Germinal center (tissue), 1 donor: ENCODE results near the gene BTNL2.
"Not testable (repeated sequence)": the region's sequence is repeated elsewhere in the genome, so short reads cannot be mapped to it uniquely, and the experiment has no call there.

ENCODE experiments used
- DNase-seq: peaks from one replicate; pipeline ENCODE4 v3.0.0; 2012; ENCODE audit warnings: mixed read lengths, low spot score

The BTNL2 gene, protein sequence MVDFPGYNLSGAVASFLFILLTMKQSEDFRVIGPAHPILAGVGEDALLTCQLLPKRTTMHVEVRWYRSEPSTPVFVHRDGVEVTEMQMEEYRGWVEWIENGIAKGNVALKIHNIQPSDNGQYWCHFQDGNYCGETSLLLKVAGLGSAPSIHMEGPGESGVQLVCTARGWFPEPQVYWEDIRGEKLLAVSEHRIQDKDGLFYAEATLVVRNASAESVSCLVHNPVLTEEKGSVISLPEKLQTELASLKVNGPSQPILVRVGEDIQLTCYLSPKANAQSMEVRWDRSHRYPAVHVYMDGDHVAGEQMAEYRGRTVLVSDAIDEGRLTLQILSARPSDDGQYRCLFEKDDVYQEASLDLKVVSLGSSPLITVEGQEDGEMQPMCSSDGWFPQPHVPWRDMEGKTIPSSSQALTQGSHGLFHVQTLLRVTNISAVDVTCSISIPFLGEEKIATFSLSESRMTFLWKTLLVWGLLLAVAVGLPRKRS

DNA sequence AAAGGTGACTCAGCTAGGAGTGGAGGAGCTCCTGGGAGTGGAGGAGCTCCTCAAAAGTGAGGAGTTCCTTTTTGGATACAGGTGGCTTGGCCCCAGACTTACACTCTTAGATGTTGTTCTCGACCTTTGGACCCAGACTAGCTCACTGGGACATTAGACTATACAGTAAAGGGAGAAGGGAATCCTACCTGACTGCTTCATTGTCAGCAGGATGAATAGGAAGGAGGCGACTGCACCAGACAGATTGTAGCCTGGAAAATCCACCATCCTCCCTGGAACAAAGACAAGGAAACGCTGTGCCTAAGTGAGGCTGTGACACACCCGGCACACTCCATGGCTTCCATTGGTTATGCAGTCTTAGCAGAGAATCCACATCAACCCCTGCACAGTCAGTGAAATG is at the start of gene BTNL2:
TSS of gene BTNL2 (minus strand) at position 325 of the 400 bp plus-strand sequence. CDS start at position 267, 58 bp downstream.
- no peak for DNase-seq

DNA sequence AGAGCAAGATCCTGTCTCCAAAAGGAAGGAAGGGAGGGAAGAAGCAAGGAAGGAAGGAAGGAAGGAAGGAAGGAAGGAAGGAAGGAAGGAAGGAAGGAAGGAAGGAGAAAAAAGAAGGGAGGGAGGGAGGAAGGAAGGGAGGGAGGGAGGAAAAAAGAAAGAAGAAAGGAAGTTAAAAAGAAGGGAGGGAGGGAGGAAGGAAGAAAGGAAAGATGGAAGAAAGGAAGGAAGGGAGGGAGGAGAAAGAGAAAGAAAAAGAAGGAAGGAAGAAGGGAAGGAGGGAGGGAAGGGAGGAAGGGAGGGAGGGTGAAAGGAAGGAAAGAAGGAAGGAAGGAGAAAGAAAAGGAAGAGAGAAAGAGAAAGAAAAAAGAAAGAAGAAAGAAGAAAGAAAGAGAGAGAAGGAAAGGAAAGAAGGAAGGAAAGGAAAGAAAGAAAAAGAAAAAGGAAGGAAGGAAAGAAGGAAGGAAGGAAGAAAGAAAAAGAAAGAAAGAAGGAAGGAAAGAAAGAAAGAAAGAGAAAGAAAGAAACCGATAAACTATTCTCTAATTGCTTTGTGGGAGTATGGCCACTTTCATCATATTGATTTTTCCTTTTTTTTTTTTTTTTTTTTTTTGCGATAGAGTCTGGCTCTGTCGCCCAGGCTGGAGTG is 42.2 kb upstream of the BTNL2 start:
- no peak for DNase-seq

DNA sequence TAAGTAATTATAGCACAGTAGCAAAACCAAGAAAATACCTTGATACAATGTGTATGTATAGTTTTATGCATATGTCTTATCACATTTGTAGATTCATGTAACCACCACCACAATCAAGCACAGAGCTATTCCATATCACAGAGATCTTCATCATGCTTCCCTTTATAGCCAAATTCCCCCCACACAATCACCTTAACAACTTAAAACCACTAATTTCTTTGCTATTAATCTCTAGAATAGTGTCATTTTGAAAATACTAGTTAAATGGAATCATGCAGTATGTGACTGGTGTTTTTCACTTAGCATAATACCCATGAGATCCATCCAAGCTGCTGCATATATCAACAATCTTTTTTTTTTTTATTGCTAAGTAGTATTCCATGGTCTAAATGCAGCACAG is 41.0 kb upstream of the BTNL2 start:
- DNase-seq: no peak

DNA sequence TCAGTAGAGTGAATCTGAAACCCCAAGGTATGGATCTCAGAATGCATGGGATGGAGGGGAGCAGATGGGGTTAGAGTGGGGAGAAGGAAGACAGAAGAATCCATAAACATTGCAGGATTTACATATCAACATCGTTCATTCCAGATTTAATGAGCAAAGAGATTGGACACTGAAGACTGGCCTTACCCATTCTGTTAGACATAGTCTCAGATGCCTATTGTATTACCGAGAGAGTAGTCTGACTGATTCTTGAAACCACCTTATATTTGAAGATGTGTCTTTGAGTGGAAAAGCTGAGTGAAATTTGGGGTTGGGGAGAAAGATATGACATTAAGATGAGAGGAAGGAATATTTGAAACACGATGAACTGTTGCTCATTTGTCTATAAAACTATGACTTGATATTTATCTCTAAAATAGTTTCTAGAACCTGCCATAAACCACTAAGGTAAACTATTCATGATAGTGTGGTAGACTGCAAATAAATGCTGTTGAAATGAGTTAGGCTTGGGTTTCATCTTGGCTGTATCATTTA is 38.4 kb upstream of the BTNL2 start:
- no peak for DNase-seq

DNA sequence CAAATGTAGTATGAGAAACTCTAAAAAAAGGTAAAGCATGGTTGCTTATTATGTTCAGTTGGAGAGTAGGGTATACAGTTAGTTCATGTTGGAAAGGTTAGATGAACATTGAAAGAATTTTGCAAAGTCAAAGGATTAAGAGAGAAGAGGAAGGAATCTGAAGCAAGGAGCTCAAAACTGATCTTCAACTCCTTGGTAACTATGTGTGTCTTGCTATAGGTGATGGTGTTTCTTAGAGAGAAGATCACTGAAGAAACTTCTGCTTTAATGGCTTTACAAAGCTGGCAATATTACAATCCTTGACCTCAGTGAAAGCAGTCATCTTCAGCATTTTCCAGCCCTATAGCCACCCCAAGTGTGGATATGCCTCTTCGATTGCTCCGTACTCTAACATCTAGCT is 37.5 kb upstream of the BTNL2 start:
- no peak for DNase-seq

DNA sequence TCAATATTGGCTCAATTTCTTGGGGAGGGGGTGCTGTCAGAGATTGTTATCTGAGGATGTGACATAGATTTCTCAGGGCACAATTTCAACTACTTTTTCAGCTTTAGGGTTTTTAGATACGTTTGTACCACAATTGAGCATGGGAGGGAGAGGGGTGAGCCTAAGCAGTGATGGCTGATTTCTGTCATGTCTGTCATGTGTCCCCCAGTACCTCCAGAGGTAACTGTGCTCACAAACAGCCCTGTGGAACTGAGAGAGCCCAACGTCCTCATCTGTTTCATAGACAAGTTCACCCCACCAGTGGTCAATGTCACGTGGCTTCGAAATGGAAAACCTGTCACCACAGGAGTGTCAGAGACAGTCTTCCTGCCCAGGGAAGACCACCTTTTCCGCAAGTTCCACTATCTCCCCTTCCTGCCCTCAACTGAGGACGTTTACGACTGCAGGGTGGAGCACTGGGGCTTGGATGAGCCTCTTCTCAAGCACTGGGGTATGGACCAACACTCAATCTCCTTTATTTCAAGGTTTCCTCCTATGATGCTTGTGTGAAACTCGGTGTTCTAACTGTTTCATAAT is 36.1 kb upstream of the BTNL2 start:
- no peak for DNase-seq

DNA sequence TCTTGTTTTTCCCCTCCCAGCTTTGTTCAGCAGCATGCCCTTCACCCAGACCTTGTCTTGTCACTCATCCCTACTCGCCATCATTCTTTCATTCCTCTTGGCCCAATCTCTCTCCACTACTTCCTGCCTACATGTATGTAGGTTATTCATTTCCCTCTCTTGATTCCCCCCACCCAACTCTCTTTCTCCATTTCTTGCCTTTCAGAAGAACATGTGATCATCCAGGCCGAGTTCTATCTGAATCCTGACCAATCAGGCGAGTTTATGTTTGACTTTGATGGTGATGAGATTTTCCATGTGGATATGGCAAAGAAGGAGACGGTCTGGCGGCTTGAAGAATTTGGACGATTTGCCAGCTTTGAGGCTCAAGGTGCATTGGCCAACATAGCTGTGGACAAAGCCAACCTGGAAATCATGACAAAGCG is 35.3 kb upstream of the BTNL2 start:
- DNase-seq: no peak

DNA sequence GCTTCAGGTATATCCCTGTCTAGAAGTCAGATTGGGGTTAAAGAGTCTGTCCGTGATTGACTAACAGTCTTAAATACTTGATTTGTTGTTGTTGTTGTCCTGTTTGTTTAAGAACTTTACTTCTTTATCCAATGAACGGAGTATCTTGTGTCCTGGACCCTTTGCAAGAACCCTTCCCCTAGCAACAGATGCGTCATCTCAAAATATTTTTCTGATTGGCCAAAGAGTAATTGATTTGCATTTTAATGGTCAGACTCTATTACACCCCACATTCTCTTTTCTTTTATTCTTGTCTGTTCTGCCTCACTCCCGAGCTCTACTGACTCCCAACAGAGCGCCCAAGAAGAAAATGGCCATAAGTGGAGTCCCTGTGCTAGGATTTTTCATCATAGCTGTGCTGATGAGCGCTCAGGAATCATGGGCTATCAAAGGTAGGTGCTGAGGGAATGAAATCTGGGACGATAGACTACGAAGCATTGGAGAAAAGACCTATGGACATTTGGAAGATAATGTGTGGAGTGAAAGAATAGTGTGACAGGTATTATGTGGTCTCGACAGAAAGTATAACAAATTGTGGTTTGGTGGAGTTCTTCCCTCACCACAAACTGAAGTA is 32.7 kb upstream of the BTNL2 start, which contains the start of gene HLA-DRA:
TSS of gene HLA-DRA (plus strand) at position 286 of the 613 bp plus-strand sequence. CDS start at position 350, 64 bp downstream.
- DNase-seq: peak; percentile 87

DNA sequence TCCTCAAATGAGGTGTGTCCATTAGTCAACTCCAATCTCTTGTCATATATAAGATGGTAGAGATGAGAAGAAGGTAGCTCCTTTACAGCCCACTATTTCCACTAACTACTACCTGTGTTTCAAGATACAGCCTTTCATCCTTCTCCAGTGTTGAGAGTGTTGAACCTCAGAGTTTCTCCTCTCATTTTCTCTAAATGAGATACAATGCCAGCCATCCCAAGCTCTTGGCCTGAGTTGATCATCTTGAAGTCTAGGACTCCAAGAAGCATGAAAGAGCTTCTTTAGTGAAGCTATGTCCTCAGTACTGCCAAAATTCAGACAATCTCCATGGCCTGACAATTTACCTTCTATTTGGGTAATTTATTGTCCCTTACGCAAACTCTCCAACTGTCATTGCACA is 32.2 kb upstream of the BTNL2 start:
- no peak for DNase-seq

DNA sequence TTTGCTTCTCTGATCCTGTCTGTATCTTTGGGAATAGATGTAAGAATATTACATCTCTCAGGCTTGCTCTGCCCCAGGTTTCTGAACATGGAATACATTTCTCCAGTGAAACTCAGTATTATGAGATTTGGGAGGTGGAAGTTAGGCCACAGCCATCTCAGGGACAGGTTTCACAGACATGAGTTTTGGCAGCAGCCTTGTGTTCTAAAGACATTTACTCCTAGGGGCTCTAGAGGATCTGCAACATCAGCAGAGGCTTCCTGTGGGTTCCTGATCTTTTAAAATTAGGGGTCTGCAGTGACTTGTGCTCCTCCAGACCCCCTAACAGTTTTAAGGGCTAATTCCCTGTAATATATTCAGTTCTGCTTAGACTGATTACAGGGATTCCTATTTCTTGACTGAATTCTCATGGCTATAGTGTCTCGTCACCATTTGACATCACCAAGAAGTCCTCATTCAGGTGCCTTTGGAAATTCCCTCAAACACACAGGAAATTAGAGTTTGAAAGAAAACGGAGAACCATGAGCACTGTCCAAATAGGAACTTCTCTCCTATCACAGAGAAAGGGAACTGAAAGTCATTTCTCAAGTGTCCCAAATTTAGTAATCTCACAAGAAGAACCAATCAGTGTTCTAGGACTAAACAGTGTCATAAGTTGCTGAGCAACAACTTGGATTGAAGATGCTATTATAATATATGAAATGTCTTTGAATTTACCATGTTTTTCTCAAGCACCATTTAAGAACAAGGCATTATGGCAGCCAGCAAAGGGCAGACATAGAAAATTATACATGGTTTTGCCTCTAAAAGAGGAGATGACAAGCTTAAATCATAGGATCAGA is 30.2 kb upstream of the BTNL2 start:
- peak; percentile 81 for DNase-seq

DNA sequence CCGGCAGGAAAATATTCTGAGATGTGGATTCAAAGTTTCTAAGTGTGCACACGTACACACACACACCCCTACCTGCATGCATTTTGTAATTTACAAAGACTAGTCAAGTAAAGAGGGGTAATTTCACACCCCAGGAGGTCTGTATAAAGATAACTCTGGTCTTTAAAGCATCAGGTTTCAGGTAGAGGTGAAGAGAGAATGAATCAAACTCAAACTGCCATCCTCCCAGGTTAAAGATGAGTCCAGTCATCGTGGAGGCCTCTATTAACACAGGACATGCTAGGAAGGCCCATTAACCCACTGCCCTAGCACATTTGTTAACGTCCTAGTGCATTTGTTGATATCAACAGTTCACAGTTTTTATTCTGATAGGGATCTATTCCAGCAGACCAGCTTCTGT is 29.2 kb upstream of the BTNL2 start:
- DNase-seq: no peak

DNA sequence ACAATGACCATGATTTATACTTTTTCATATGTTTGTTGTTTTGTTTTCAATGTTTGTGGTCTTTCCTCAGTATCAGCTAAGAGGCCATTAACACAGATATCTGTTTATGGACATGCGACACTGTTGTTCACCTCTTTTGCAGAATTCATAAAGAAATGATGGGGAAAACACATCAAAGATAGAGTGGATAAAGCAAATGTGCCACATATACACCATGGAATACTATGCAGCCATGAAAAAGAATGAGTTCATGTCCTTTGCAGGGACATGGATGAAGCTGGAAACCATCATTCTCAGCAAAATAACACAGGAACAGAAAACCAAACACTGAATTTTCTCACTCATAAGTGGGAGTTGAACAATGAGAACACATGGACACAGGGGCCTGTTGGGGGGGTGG is 27.0 kb upstream of the BTNL2 start:
- DNase-seq: not testable (repeated sequence)

DNA sequence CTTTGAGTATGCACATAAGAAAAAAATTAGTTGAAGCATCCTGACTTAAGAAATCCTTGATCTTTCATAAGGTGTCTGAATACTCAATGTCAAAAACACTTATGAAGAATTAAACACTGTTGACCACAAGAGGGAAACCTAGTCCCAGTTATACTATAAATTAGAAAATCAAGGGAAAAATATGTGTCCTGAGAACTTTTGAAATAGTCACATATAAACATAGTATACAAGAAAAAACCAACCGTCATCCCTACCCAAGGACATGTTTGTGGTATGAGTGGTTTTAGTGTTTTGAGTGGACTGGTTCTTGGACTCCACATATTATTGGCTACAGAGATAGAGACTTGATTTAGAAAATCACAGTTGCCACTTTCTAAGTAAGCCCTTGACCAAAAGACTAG is 25.1 kb upstream of the BTNL2 start:
- DNase-seq: peak; percentile 33

DNA sequence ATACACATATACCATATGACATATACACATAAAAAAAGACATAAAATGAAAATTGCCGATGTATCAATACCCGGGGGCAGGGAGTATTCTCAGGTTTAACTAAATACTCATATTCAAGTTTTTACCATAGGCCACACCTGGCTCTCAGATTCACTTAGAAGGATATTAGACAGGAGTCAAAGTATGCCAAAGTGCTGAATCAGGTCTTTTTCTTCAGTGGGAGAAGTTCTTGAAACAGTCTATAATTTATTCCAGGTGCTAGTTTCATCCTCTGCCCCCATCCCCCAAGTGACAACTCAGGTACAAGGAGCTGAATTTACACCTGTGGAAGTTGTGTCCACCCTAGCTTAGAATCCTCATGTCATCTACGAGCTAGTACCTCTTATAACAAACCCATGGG is 24.2 kb upstream of the BTNL2 start:
- DNase-seq: no peak

DNA sequence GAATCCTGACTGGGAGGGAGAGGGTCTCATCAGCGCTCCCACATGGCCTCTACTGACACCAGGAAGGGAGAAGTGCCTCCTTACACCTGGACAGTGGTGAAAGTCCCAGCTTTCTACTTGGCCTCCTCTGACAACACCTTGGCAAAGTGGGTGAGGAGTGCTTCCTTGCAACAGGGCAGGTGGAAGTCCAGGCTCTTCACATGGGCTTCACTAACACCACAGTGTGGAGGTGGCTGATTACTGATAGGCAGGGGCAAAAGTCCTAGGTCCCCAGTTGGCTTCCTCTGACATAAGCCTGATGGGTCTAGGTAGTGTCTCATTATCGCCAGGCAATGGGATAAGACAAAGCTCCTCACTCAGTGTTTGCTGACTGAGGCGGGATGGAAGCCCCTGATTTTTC is 23.2 kb upstream of the BTNL2 start:
- DNase-seq: no peak

DNA sequence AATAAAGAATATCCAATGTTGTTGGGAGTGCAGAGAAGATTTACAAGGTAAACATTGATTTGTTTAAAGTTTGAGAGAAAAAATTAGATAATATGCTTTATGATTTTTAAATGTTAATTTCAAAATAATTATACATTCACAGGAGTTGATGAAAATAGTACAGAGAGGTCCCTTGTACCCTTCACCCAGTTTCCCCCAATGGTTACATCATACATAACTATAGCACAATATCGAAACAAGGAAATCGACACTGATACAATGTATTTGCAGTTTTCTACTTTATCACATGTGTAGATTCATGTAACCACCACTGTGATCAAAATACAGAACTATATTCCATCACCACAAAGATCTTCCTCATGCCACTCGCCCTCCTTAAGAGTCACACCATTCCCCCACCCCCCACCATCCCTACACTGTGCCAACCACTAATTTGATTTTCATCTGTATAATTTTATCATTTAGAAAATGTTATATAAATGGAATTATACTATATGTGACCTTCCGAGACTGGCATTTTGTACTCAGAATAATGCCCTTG is 21.0 kb upstream of the BTNL2 start:
- no peak for DNase-seq

DNA sequence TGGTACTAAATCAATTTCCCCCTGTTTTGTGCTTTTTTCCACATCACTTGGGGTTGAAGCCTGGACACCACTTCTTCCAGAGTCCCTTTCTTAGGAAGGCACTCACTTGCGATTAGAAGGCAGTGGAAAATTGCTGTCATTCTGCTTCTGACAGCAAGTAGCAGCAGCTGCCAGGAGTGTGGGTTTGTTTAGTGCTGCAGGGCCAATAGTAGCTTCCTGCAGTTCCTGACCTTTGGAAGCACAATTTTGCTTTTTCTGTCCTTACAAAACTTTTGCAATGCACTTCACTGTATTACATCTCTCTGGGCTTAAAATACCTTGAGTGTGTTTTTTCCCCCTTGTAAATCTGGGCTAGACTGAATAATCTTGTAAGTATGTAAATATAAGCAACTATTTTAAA is 20.2 kb upstream of the BTNL2 start:
- no peak for DNase-seq

DNA sequence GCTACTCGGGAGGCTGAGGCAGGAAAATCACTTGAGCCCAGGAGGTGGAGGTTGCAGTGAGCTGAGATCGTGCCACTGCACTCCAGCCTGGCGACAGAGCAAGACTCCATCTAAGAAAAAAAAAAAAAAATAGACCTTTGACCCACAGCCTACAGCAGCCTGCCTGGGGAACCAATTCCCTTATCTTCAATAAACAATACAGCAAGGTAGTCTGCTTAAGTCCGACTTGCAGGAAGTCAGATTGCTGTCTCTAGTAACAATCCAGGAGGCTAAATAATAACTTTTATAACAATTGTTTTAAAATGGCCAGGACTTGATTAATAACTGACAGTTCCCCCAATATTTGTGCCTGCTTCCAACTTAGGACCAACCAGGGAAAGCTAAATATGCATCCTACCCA is 19.4 kb upstream of the BTNL2 start:
- DNase-seq: no peak

DNA sequence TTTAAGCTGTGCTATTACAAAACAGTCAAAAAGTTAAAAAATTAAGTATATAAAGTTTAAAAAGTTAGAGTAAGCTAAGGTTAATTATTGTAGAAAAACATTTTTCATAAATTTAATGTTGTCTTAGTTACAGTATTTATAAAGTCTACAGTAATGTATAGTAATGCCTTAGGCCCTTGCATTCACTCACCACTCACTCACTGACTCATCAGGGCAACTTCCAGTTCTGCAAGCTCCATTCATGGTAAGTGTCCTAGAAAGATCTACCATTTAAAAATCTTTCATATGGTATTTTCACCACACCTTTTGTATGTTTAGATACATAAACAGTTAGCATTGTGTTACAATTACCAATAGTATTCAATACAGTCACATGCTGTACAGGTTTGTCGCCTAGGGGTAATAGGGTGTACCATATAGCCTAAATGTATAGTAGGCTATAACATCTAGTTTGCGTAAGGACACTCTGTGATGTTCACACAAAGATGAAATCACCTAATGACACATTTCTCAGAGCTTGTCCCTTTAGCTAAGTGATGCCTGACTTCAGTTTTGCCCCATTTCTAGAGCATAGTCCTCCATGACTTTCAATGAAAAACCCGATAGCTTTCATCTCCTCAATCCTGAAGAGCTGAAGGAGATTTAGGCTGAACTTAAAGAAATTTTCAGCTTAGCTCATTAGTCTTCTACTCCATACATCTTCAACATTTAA is 17.8 kb upstream of the BTNL2 start:
- no peak for DNase-seq

DNA sequence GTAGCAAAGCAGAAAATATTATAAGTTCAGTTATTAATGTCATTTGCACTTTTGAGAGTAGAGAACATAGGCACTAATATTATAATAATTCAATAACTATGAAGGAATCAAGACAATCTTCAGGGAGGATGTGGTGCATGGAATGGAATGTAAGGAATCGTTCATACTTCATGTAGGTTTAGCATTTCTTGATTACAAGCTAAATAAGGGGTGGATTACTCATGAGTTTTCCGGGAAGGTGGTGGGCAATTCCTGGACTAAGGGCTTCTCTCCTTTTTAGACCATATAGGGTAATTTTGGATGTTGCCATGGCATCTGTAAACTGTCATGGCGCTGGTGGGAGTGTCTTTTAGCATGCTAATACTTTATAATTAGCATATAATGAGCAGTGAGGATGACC is 9.1 kb upstream of the BTNL2 start:
- no peak for DNase-seq
